Measurements from ENCODE around the gene MTRF1L.
"Not testable (repeated sequence)": the region's sequence is repeated elsewhere in the genome, so short reads cannot be mapped to it uniquely, and the experiment has no call there.

- TF ChIP-seq HDAC2 (IDR thresholded peaks at IDR 0.05; ENCODE audit: borderline replicate concordance in 1 of 2, low read depth in 2 of 2, low read length in 2 of 2); MAFK (IDR thresholded peaks at IDR 0.05; ENCODE audit: low read depth, low read length); TCF12 (IDR thresholded peaks at IDR 0.05; ENCODE audit: low read depth, low read length); CEBPB (IDR thresholded peaks at IDR 0.05; ENCODE audit: low read depth, low read length); CTCF (IDR thresholded peaks at IDR 0.05; ENCODE audit: control extremely low read depth in 1 of 3, insufficient read depth in 1 of 3, low read depth in 1 of 3, low read length in 3 of 3); EZH2 (IDR thresholded peaks at IDR 0.05; ENCODE audit: low read depth, low read length, severe bottlenecking); EP300 (IDR thresholded peaks at IDR 0.05; ENCODE audit: borderline replicate concordance in 1 of 2, low read depth in 2 of 2, low read length in 2 of 2); CHD2 (IDR thresholded peaks at IDR 0.05; ENCODE audit: low read length): not testable (repeated sequence)
These were observed 1.7 kb downstream of the MTRF1L start for GRCh38 chr6:153000790-153001189.

Data from H1 (cell line).